NCI-H187 (cell line): ENCODE results near the gene HOOK2.
"Not testable (repeated sequence)": the region's sequence is repeated elsewhere in the genome, so short reads cannot be mapped to it uniquely, and the experiment has no call there.

Source experiments
- DNase-seq, 2 experiments: peaks; one replicate each; lab custom pipeline; 2025; lab: John Stamatoyannopoulos, UW

HOOK2 gene

GRCh38 chr19:12721656-12722565, 53.4 kb downstream of the HOOK2 start:
- no peak for DNase-seq

DNA sequence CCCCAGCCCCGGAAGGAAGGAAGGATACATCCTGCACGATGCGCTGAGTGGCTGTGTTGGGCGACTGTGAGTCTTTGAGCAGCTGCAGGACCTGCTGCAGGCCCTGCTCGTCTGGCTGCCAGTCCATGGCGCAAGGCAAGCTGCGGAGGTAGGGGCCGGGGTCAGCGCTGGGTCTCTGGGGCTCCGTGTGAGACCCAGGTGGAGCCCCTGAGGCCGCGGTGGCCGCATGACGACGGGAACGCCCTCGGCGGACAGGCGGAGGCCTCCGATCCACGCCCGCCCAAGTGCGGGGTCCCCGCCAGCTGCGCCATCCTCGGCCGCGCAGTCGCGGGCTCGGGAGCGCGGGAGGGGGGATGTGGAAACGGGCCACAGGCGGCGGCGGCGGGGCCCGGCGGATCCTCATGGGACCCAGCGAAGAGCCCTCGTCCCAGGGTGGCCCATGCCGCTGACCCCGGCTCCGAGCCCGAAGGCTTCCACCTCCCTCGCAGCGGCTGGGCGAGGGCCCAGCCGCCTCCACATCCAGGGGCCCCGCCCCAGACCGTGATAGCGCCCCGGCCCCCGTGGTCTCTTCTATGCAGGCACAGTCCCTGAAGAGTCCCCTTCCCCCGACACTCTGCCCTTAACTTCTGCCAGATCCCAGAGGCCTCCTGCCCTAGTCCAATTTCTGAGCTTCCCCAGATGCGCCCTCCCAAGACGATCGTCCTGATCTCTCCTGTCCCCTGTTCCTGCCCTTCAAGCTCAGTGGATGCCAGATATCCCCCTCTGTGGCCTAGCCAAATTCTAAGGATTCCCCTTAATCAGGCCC, 54.3 kb downstream of the HOOK2 start:
- no peak for DNase-seq

DNA sequence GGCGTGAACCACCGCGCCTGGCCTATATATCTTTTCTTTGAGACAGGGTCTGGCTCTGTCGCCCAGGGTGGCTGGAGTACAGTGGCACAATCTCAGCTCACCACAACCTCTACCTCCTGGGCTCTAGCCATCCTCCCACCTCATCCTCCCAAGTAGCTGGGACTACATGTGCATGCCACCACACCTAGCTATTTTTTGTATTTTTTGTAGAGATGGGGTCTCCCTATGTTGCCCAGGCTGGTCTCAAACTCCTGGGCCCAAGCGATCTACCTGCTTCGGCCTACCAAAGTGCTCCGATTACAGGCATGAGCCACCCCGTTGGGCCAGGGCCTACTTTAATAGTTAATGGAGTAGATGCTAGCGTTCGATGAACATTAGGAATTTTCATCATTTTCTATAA, 55.1 kb downstream of the HOOK2 start:
- DNase-seq, result no peak

DNA sequence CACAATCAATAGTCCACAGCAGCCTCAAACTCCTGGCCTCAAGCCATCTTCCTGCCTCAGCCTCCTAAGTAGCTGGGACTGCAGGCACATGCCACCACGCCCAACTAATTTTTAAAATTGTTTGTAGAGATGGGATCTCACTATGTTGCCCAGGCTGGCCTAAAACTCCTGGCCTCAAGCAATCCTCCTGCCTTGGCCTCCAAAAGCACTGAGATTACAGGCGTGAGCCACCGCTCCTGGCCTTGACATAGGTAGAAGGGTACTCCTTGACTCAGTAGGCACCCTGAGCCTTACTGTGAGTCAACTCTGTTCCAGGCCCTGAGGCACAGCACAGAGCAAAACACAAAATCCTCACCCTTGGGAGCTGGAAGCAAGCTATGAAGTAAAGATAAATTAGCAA, 59.4 kb downstream of the HOOK2 start:
- no peak for DNase-seq

- no peak for DNase-seq
Measured at GRCh38 chr19:12715102-12715501, 60.2 kb downstream of the HOOK2 start.

DNA sequence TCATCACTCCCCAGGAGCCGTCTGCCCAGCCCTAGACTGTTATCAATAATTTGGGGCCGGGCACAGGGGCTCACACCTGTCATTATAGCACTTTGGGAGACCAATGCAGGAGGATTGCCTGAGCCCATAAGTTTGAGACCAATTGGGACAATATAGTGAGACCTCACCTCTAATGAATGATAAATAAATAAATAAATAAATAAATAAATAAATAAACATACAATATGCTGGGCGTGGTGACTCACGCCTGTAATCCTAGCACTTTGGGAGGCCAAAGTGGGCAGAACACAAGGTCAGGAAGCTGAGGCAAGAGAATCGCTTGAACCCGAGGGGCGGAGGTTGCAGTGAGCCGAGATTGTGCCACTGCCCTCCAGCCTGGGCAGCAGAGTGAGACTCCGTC, 62.0 kb downstream of the HOOK2 start:
- not testable (repeated sequence) for DNase-seq
